GM23338 (cell line): Measurements from ENCODE around the gene TYW1. TPM values are rescaled to one million over a fixed set of nuclear protein-coding genes. Genes with fewer than 3 reads are reported as not detected.
"Not testable (repeated sequence)": the region's sequence is repeated elsewhere in the genome, so short reads cannot be mapped to it uniquely, and the experiment has no call there.

Experiments
- ATAC-seq: fragments of 200-7000 bp; cut with Tn5 transposase; 3 replicates; pipeline ENCODE4 v1.9.1; 2020
- DNase-seq: peaks from one replicate; pipeline ENCODE4 v3.0.0-alpha.2; 2015; ENCODE audit warnings: low spot score
- H2AFZ ChIP-seq: fragments of 200-600 bp; sonication (generic); 2 replicates; pipeline ENCODE4 v1.8.0; 2016; ENCODE audit warnings: antibody characterized with exemption, mild to moderate bottlenecking, moderate library complexity
- H3F3A ChIP-seq: fragments of 200-600 bp; sonication (generic); replicated peaks from 2 replicates; pipeline ENCODE4 v1.8.0; 2017; ENCODE audit warnings: antibody characterized with exemption, mixed run types, low read depth
- H3K27ac ChIP-seq: fragments of 200-600 bp; sonication (generic); 2 replicates; pipeline ENCODE4 v1.6.1; 2016; ENCODE audit warnings: low read depth
- H3K27me3 ChIP-seq: fragments of 200-600 bp; sonication (generic); 2 replicates; pipeline ENCODE4 v1.8.0; 2016; ENCODE audit warnings: mild to moderate bottlenecking, mixed run types, moderate library complexity; ENCODE audit not compliant: insufficient read depth
- H3K36me3 ChIP-seq: fragments of 200-600 bp; sonication (generic); 2 replicates; pipeline ENCODE4 v1.8.0; 2016; ENCODE audit warnings: mild to moderate bottlenecking; ENCODE audit not compliant: insufficient read depth
- H3K4me1 ChIP-seq: fragments of 200-600 bp; sonication (generic); 2 replicates; pipeline ENCODE4 v1.8.0; 2016; ENCODE audit warnings: mild to moderate bottlenecking, moderate library complexity; ENCODE audit not compliant: insufficient read depth
- H3K4me2 ChIP-seq: fragments of 200-600 bp; sonication (generic); 2 replicates; pipeline ENCODE4 v1.7.1; 2017; ENCODE audit warnings: mixed run types
- H3K4me3 ChIP-seq: fragments of 200-600 bp; sonication (generic); 2 replicates; pipeline ENCODE4 v1.6.1; 2016; ENCODE audit warnings: mixed run types
- H3K79me2 ChIP-seq: fragments of 200-600 bp; sonication (generic); replicated peaks from 2 replicates; pipeline ENCODE4 v1.8.0; 2017; ENCODE audit warnings: mild to moderate bottlenecking; ENCODE audit not compliant: insufficient read depth
- H3K9me2 ChIP-seq: fragments of 200-600 bp; sonication (generic); 2 replicates; pipeline ENCODE4 v1.8.0; 2017; ENCODE audit not compliant: insufficient read depth
- H4K20me1 ChIP-seq: fragments of 200-600 bp; sonication (generic); replicated peaks from 2 replicates; pipeline ENCODE4 v1.8.0; 2017; ENCODE audit warnings: mild to moderate bottlenecking; ENCODE audit not compliant: insufficient read depth
- H3K27ac Mint-ChIP-seq: 2 replicates; pipeline ENCODE4 v1.8.0; 2020; ENCODE audit warnings: inconsistent platforms, mild to moderate bottlenecking, moderate library complexity, mixed read lengths
- H3K27me3 Mint-ChIP-seq: 3 replicates; pipeline ENCODE4 v1.8.0; 2022; ENCODE audit warnings: low read depth, mild to moderate bottlenecking, moderate library complexity, mixed read lengths, inconsistent platforms; ENCODE audit not compliant: insufficient read depth, poor library complexity
- H3K36me3 Mint-ChIP-seq: 3 replicates; pipeline ENCODE4 v1.8.0; 2021; ENCODE audit warnings: low read depth, mild to moderate bottlenecking, inconsistent platforms, moderate library complexity, mixed read lengths
- H3K4me1 Mint-ChIP-seq: 3 replicates; pipeline ENCODE4 v1.8.0; 2020; ENCODE audit warnings: mild to moderate bottlenecking, inconsistent platforms, mixed read lengths
- H3K4me3 Mint-ChIP-seq: 3 replicates; pipeline ENCODE4 v1.8.0; 2021; ENCODE audit warnings: moderate library complexity, mild to moderate bottlenecking, inconsistent platforms, mixed read lengths
- H3K9me3 Mint-ChIP-seq: 3 replicates; pipeline ENCODE4 v1.8.0; 2020; ENCODE audit warnings: moderate library complexity, mild to moderate bottlenecking, inconsistent platforms, mixed read lengths
- polyA plus RNA-seq: library from polyadenylated mRNA; unstranded; fragments of >200 nt; fragmentation: Nextera tagmentation; extraction: Ambion mirVana; gene quantifications from 2 replicates; pipeline ENCODE4 v1.2.1, GENCODE V29; 2016
- total RNA-seq: library from RNA; depleted of rRNA; stranded (reverse); fragments of >200 nt; shearing (Covaris generic); gene quantifications from 2 replicates; pipeline ENCODE4 v1.2.3, GENCODE V29; 2014

The TYW1 gene
- total and polyA plus RNA-seq, 2 experiments from 2014 or later: 15.2 to 18.1 TPM

- not testable (repeated sequence) for ATAC-seq, H3K4me3 ChIP-seq, H3K79me2 ChIP-seq, DNase-seq, H3K4me3 Mint-ChIP-seq, H3K9me3 Mint-ChIP-seq, H3K4me2 ChIP-seq, H3K4me1 Mint-ChIP-seq, H3K4me1 ChIP-seq, H3K27me3 ChIP-seq, H2AFZ ChIP-seq, H3K9me2 ChIP-seq, H4K20me1 ChIP-seq, H3K36me3 ChIP-seq, H3K27me3 Mint-ChIP-seq, H3K27ac ChIP-seq, H3F3A ChIP-seq
- Mint-ChIP-seq H3K27ac (peak overlapping the region; percentile 72; the same call in 1 of the 2 replicates), H3K36me3 (peaks cover 11% of the 10 kb centered on the region)
Measured at GRCh38 chr7:67226340-67226907, 229.8 kb downstream of the TYW1 start.

- DNase-seq, H3K27me3 ChIP-seq, H3K4me3 Mint-ChIP-seq, H3K79me2 ChIP-seq, H3K4me3 ChIP-seq, H3K4me1 ChIP-seq, H3F3A ChIP-seq, H3K36me3 ChIP-seq, H3K27me3 Mint-ChIP-seq, H3K27ac Mint-ChIP-seq, H3K4me1 Mint-ChIP-seq, H4K20me1 ChIP-seq, H3K9me3 Mint-ChIP-seq, H2AFZ ChIP-seq, H3K27ac ChIP-seq, H3K4me2 ChIP-seq, H3K9me2 ChIP-seq, ATAC-seq: not testable (repeated sequence)
- H3K36me3 Mint-ChIP-seq: peaks cover 11% of the 10 kb centered on the region
Measured at GRCh38 chr7:67226967-67227366, 230.3 kb downstream of the TYW1 start.

DNA sequence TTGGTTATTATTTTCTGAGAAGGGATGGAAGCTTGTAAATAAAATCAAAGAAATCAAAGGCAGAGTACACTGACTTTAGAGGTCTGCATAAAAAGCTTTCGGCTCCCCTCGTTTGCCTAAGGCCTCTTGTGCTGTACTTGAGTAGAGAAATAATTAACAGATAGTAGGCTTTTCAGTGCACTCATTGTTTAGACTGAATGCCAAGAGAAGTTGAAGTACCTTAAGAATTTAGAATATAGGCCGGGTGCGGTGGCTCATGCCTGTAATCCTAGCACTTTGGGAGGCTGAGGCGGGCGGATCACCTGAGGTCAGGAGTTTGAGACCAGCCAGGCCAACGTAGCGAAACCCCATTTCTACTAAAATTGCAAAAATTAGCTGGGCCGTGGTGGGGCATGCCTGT, 232.4 kb downstream of the TYW1 start:
- not testable (repeated sequence) for H3K9me3 Mint-ChIP-seq, H3K27ac ChIP-seq, H3K36me3 ChIP-seq, H3K27me3 Mint-ChIP-seq, ATAC-seq, H3K4me3 ChIP-seq, H3K27ac Mint-ChIP-seq, H3K4me2 ChIP-seq, H3K79me2 ChIP-seq, H2AFZ ChIP-seq, DNase-seq, H3K4me1 ChIP-seq, H4K20me1 ChIP-seq, H3K27me3 ChIP-seq, H3K4me3 Mint-ChIP-seq, H3K9me2 ChIP-seq, H3K4me1 Mint-ChIP-seq, H3F3A ChIP-seq
- H3K36me3 Mint-ChIP-seq: peaks cover 11% of the 10 kb centered on the region

DNA sequence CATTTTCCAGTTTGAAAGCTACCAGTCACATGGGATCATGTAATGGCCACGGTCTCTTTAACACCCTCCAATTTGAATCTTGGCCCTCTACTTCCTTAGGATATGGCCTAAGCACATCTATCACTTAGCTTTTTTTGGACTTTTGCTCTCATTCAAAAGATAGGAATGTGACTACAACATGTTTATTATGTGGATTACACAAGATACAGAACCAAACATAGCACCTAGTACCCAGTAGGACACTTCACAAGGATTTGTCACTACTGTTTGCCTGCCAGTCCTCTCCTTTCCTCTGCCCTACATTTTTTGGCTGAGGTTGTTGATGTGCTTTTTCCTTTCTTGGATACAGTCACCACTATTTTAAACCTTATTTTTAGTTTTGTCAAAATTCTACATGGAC, 233.4 kb downstream of the TYW1 start:
- not testable (repeated sequence) for H2AFZ ChIP-seq, ATAC-seq, H3K4me1 ChIP-seq

GRCh38 chr7:67233506-67233905, 236.9 kb downstream of the TYW1 start:
- not testable (repeated sequence) for H4K20me1 ChIP-seq, H2AFZ ChIP-seq, H3K27me3 Mint-ChIP-seq, H3K79me2 ChIP-seq, ATAC-seq, H3K4me2 ChIP-seq, H3K4me3 Mint-ChIP-seq, H3K9me2 ChIP-seq, H3K4me3 ChIP-seq, H3K27ac Mint-ChIP-seq, H3K9me3 Mint-ChIP-seq, H3F3A ChIP-seq, H3K36me3 Mint-ChIP-seq, H3K27me3 ChIP-seq, H3K36me3 ChIP-seq, H3K4me1 ChIP-seq, H3K27ac ChIP-seq, DNase-seq, H3K4me1 Mint-ChIP-seq

More for the DNA sequence above, 233.4 kb downstream of the TYW1 start:
- not testable (repeated sequence) for H3K79me2 ChIP-seq, H3K4me1 Mint-ChIP-seq, H3K9me2 ChIP-seq, H3K4me3 ChIP-seq, H3K36me3 Mint-ChIP-seq, H3K4me3 Mint-ChIP-seq, H3K27me3 ChIP-seq, H3F3A ChIP-seq, H3K27me3 Mint-ChIP-seq, H3K4me2 ChIP-seq, H3K36me3 ChIP-seq, DNase-seq, H4K20me1 ChIP-seq, H3K27ac ChIP-seq, H3K9me3 Mint-ChIP-seq, H3K27ac Mint-ChIP-seq

- not testable (repeated sequence) for H3K27me3 Mint-ChIP-seq, H3K4me3 ChIP-seq, H3K4me3 Mint-ChIP-seq, DNase-seq, H3K27me3 ChIP-seq, ATAC-seq, H3F3A ChIP-seq, H3K36me3 Mint-ChIP-seq, H3K79me2 ChIP-seq, H3K4me2 ChIP-seq, H3K9me2 ChIP-seq, H3K9me3 Mint-ChIP-seq, H3K27ac Mint-ChIP-seq, H2AFZ ChIP-seq, H3K36me3 ChIP-seq, H4K20me1 ChIP-seq, H3K27ac ChIP-seq, H3K4me1 ChIP-seq
- H3K4me1 Mint-ChIP-seq: peaks cover 15% of the 10 kb centered on the region
Measured at GRCh38 chr7:67236216-67236615, 239.6 kb downstream of the TYW1 start.

- not testable (repeated sequence) for H3K36me3 Mint-ChIP-seq, H3K27ac ChIP-seq, ATAC-seq, H3K4me3 ChIP-seq, H3K4me3 Mint-ChIP-seq, H3K9me2 ChIP-seq, H3K4me2 ChIP-seq, H3K36me3 ChIP-seq, H2AFZ ChIP-seq, H3F3A ChIP-seq, H3K27me3 ChIP-seq, H3K9me3 Mint-ChIP-seq, H3K27ac Mint-ChIP-seq, H3K79me2 ChIP-seq, H3K4me1 ChIP-seq, DNase-seq, H4K20me1 ChIP-seq
- H3K27me3 Mint-ChIP-seq: peaks cover 12% of the 10 kb centered on the region
- peaks cover 20% of the 10 kb centered on the region for H3K4me1 Mint-ChIP-seq
Measured at GRCh38 chr7:67242871-67243270, 246.2 kb downstream of the TYW1 start.
